Astrocyte of the hippocampus (primary cell): ENCODE data around the gene KNDC1.
"Not testable (repeated sequence)": the region's sequence is repeated elsewhere in the genome, so short reads cannot be mapped to it uniquely, and the experiment has no call there.

ENCODE experiments used
- DNase-seq: peaks from one replicate; pipeline ENCODE4 v3.0.0; 2011; ENCODE audit warnings: low read depth, low spot score

KNDC1 gene

DNA sequence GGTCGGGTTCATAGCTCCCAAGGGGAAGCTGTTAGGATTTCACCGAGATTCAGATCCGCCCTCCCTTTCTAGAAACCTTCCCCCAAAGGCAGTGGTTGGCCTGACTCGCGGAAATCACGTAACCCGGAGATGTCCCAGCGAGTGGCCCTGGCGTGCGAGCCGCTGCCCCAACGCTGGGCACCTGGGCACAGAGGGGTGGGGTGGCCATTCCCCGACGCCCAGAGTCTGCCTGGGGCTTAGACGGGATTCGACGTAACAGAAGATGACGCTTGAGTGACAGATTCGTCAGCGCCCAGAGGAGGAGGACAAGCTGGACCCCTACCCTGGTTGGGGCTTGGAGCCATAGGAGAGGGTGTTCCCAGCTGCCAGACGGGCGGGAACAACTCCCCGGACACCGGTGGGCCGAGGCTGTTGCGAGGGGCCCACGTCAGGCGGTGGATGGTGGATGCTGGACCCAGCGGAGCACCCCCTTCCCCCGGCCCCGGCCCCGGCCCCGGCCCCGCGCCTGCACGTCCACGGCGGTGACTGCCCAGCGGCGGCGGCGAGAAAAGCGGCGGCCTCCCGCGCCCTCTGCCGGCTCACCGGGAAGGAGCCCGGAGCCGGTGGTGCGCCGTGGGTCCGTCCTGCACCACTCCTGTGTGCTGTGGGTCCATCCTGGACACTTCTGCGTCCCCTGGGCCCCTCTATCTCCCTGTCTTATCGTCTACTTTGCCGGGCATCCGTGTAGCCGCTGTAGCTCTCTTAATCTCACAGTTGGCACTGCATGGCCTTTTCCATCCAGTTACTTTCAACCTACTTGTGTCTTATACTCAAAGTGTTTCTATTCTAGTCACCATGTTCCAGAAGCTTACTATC lies 35.4 kb upstream of the KNDC1 start:
- DNase-seq = peak; percentile 60

DNA sequence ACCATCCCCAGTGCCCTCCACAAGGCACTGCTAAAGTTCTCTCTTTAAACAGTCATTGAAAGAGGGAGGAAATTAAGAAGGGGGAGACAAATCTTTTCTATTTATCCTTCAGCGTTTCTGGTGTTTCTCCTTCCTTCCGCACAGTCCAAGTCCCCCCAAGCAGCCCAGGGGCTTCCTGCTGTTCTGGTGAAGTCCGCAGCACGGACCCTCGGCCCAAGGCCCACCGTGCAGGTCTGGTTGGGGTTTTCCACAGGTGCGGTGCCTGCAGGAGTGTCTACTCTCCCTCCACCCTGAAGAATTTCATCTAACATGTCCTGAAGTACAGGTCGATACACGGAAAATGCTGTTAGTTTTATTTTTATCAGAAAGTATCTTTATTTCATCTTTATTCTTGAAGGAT lies 34.1 kb upstream of the KNDC1 start:
- no peak for DNase-seq

DNA sequence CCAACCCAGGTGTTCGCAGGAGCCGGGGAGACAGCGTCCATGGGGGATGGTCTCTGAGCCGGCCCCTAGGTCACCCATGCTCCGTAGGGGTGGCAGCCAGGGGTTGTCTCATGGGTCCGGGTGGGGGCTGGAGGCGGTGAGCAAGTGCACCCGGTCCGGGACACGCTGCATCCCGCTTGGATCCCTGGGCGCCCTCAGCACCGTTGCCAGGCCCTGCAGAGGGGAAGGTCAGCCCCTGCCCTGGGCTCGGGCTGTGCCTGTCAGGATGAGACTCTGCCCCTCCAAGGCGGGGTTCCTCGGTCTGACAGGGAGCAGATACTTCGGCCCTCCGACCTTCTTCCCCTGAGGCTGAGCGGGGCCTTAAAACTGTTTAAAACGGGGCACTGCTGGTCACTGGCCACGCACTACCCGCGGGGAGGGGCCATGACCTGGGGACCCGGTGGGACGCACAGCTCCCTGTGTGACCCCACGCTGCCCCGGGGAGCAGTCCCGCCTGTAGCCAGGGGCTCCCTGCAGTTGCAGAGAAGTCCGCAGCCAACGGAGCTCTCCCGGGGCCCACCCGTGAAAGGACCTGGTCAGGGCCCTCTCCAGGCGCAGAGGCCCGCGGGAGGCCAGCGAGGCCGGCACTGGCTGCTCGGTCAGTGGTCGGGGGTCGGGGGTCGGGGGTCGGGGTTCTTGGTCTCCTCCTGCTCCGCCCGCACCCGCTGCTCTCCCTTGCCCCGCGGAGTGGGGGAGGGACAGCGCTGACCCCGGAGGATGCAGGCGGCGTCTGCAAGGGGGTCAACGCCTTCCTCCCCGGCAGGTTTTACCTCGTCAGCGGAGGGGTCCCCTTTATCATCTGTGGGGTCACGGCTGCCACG lies 33.4 kb upstream of the KNDC1 start:
- DNase-seq = no peak

DNA sequence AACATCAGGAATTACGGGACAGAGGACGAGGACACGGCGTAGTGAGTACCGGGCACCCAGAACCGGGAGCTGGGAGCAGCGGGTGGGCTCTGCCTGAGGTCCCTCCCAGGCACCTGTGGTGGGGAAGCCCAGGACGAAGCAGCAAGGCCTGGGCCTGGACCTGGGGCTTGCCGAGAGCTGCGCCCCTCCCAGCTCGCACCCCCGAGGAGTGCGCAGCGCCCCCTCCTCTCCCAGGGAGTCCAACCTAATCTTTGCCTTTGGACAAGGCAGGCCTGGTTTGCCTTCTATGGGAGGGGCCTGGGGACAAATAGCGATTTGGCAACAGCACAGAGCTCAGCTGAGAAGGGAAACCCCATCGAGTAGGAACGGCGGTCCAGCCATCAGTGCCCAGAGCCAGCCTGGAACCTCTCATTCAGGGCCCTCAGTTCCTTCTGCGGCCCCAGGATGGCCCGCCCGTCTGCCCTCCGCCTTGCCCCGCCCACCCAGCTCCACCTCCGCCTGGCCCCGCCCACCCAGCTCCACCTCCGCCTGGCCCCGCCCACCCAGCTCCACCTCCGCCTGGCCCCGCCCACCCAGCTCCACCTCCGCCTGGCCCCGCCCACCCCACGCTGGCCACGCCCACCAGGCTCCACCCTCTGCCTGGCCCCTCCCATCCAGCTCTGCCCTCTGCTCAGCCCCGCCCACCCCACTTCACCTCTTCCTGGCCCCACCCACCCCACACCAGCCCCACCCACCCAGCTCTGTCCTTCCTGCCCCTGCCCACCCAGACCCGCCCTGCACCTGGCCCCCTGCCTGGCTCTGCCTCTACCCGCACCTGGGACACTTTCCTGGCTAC lies 32.5 kb upstream of the KNDC1 start:
- DNase-seq = no peak

DNA sequence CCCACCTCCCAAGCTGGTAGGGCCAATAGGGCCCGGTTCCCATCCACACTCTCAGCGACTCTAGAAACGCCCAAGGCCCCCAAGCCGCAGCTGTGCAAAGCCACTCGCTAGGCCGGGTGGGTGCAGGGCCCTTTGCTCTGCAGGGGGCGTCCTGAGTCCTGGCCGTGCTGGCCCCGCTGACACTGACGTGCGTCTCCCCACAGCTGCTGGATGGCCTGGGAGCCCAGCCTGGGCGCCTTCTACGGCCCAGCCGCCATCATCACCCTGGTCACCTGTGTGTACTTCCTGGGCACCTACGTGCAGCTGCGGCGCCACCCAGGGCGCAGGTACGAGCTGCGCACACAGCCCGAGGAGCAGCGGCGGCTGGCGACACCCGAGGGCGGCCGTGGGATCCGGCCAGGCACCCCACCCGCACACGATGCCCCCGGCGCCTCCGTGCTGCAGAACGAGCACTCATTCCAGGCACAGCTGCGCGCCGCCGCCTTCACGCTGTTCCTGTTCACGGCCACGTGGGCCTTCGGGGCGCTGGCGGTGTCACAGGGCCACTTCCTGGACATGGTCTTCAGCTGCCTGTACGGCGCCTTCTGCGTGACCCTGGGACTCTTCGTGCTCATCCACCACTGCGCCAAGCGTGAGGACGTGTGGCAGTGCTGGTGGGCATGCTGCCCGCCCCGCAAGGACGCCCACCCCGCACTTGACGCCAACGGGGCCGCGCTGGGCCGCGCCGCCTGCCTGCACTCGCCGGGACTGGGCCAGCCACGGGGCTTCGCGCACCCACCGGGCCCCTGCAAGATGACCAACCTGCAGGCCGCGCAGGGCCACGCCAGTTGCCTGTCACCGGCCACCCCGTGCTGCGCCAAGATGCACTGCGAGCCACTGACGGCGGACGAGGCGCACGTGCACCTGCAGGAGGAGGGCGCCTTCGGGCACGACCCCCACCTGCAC lies 31.6 kb upstream of the KNDC1 start:
- no peak for DNase-seq

DNA sequence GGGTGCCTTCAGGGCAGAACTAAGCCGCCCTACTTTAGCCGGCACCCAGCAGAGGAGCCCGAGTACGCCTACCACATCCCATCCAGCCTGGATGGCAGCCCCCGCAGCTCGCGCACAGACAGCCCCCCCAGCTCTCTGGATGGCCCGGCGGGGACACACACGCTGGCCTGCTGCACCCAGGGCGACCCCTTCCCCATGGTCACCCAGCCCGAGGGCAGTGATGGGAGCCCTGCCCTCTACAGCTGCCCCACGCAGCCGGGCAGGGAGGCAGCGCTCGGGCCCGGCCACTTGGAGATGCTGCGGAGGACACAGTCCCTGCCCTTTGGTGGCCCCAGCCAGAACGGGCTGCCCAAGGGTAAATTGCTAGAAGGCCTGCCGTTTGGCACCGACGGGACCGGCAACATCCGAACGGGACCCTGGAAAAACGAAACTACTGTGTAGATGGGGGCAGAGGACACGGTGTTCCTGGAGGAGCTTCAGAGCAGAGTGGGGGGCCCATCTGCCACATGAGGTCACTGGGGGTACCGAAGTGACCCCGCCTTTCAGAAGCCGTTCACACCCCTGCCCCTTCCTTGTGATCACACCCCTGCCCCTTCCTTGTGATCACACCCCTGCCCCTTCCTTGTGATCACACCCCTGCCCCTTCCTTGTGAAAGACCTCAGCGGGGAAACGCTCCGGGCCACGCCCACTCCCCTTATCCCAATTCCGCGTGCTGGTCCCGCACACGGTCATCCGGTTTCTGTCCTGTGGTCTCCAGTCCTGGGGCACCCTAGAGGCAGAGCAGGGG lies 30.8 kb upstream of the KNDC1 start:
- DNase-seq = no peak

DNA sequence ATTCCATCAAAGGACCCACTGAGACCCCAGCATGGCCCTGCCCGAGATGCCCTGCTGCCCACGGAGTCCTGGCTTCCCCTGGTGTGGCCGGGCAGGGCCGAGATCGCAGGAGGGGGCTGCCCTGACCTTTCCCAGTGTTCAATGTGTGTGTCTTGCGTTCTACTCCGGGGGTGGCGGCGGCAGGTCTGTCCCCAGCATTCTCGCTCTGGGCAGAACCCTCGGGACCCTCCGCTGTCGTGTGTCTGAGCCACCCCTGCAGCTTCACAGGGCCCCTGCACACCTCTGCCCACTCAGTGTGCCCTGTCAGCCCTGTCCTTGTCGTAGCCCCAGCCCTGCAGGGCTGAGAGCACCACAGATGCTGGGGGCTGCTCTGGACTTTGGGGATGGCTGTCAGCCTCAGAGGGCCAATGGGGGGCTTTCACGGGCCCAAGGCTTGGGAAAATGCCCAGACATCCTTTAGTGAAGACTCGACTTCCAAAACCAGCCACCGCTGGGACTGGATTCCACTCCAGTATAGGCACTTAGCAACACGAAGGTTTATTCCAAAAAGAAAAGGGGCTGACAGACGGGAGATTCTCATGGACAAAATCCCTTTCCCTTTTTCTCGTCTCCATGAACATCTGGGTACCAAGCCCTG lies 30.0 kb upstream of the KNDC1 start:
- no peak for DNase-seq

DNA sequence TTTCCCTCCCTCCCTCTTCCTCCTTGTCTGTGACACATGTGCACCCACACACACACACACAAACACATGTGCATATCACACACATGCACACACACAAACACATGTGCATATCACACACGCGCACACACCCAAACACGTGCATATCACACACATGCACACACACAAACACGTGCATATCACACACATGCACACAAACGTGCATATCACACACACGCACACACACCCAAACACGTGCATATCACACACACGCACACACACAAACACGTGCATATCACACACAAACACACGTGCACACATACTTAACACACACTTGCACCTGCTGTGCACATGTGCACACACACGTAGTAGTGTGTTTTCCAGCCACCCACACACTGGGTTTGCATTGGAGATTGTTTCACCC lies 29.4 kb upstream of the KNDC1 start:
- DNase-seq = no peak

DNA sequence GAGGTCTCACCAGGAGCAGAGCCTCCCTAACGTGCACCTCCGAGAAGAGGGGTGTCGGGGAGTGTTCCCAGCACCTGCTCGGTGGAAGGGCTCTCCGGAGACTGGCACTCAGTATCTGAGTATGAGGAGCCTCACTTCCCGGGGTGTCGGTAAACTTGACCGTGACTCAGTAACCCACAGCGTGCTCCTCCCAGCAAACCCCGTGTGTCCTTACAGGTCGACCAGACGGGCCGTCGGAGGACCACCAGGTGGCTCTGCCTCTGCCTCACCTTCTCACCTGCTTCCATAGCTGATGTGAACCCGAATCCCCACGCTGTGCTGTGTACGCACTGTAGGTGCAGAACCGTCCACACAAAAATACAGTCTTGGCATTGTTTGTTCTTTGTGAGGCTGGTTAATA lies 29.0 kb upstream of the KNDC1 start:
- no peak for DNase-seq

DNA sequence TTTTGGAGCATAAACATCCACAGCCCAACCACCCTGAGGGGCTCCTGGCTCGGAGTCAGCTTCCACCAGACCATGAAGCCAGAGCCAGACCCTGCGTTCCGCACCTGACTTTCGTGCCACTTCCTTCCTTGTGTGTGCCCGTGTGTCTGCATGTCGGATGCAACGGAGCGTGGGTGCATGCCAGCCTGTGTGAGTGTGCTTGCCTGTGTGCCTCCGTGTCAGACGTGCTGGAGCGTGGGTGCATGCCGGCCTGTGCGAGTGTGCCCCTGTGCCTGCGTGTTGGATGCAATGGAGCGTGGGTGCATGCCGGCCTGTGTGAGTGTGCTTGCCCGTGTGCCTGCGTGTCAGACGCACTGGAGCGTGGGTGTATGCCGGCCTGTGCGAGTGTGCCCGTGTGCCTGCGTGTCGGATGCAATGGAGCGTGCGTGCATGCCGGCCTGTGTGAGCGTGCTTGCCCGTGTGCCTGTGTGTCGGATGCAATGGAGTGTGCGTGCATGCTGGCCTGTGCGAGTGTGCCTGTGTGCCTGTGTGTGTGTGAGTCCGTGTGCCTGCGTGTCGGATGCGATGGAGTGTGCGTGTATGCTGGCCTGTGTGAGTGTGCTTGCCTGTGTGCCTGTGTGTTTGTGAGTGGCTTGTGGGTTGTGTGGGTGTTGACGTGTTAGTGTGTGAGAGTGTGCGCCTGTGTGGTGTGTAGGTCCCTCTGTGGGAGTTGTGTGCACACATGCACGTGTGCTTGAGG lies 28.1 kb upstream of the KNDC1 start:
- no peak for DNase-seq

DNA sequence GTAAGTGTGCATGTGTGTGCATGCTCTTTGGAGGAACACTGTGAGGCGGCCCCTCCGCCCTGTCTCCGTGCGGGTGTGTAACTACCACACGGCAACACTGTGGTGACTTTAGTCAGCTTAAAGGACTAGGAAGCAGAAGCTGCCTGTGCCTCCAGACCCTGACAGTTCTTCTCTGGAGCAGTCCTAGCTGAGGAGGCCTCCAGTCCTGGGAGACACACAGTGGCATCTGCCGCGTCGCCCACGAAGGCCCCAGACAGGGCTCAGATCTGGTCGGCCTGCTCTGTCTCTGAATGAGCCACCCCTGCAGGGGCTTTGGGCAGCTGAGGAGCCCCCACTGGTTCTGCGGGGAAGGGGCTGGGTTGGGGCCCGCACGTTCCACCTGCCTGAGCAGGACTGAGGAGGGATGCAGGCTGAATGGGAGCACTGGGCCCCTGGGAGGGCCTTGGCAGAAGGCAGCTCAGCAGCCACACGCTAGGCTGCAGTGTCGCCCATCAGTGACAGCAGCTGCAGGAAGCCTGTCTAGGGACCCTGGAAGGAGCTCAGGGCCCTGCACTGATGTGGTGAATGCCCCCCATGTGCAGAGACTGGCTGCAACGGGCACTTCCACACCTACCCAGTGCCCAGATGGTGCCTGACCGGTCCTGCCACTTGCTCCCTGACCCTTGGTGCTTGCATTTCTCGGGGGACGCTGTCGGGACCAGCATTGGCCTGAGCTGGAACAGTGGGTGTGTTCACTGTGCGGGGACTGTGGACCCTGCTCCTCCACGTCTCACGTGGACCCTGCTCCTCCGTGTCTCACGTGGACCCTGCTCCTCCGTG lies 27.3 kb upstream of the KNDC1 start:
- no peak for DNase-seq

DNA sequence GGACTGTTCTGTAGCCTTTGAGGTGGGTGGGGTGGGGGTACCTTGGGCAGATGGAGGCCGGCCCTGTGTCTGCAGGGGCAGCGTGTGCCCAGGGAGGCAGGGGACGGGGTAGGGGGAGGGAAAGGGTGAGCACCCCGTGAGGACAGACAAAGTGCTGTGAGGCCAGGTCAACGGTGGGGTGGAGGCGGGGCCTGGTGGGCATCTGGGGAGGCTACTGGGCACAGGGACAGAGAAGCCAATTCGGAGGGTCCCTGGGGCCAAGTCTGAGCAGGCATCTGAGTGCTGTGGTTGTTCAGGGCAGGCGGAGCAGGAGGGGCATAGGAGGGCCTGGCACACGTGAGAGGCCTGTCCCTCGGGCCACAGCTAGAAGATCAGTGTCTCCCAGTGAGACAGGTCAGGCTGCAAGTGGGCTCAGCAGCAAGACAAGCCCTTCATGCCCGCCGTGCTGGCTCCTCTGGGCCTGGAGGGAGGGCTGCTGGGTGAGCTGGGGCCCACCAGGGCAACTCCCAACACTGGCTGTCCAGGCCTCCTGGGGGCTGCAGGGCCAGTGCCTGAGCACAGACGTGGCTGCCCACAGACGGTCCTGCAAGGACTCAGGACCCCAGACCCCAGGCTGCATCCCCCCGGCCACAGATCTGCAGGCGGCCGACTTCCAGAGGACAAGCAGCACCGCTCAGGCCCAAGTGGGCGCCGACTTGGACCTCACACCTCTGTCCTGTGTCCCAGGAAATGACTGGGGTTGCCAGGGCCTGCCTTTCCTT lies 26.4 kb upstream of the KNDC1 start:
- DNase-seq = no peak

DNA sequence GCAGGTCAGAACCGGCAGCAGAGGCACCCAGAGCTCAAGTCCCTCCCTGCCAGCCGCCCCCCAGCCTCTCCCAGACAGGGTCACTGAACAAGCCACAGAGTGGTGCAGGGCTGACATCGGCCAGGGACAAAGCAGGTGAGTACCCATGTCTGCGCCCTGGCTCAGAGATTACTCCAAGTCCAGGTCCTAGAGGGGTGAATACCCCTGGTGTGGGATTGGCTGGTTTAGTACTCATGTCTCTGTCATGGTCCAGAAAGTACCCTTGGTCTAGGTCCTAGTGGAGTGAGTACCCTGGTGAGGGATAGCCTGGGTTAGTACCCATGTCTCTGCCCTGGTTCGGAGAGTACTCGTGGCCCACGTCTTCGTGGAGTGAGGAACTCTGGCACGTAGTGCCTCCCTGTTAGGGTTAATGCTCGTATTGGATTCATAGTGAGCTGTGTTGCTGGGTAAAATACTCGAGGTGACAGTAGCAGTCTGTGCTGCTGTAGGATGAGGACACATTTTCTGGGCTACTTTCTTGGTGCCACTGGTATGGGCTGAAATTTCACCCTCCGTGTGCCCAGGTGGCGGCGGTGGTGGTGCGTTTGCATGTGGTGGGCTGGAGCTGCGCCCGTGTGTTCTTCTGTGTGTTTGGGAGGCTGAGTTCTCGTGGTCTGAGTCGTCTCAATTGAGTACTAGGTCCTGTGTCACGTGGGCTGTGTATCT lies 25.5 kb upstream of the KNDC1 start:
- no peak for DNase-seq

DNA sequence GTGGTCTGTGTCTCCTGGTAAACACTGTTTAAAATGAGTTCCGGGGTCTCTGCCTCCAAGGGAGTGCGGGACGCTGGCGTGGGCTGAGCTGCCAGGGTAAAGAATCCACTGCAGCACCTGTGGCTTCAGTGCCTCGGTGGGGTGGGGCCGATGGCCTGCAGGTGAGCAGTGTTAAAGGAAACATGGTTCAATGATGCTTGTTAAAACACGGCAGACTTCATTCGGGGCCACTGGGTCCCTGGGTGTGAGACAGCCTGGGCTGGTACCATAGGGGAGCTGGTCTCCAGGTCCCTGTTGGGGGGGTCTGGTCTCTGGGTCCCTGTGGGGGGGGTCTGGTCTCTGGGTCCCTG lies 24.9 kb upstream of the KNDC1 start:
- DNase-seq = no peak

DNA sequence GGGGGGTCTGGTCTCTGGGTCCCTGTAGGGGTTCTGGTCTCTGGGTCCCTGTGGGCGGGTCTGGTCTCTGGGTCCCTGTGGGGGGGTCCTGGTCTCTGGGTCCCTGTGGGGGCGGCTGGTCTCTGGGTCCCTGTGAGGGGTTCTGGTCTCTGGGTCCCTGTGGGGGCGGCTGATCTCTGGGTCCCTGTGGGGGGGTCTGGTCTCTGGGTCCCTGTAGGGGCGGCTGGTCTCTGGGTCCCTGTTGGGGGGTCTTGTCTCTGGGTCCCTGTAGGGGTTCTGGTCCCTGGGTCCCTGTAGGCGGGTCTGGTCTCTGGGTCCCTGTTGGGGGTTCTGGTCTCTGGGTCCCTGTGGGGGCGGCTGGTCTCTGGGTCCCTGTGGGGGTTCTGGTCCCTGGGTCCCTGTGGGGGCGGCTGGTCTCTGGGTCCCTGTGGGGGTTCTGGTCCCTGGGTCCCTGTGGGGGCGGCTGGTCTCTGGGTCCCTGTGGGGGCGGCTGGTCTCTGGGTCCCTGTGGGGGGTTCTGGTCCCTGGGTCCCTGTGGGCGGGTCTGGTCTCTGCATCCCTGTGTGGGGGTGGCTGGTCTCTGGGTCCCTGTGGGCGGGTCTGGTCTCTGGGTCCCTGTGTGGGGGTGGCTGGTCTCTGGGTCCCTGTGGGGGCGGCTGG lies 22.4 kb upstream of the KNDC1 start:
- DNase-seq = not testable (repeated sequence)

DNA sequence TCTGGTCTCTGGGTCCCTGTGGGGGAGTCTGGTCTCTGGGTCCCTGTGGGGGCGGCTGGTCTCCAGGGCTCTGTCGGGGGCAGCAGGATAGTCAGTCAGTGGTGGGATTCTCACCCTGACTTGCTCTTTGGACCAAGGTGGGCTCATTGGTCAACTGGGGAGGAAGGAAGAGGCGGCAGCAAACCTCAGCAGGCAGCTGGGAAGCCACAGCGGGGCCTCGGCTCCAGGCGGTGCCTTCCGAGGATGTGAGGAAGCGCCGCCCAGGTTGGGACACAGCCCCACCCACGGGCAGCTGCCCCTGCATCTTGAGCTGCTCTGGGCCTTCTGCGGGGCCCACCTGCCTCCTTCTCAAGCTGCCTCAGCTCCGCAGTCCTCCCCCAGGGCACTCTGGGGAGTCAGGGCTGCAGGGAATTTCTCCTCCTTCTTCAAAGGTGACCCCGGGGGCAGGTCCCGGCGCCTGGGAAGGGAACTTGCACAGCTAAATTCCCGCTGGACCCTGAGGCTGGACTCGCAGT lies 20.4 kb upstream of the KNDC1 start:
- DNase-seq = no peak
